Measurements from ENCODE around the gene ABTB1.

DNA sequence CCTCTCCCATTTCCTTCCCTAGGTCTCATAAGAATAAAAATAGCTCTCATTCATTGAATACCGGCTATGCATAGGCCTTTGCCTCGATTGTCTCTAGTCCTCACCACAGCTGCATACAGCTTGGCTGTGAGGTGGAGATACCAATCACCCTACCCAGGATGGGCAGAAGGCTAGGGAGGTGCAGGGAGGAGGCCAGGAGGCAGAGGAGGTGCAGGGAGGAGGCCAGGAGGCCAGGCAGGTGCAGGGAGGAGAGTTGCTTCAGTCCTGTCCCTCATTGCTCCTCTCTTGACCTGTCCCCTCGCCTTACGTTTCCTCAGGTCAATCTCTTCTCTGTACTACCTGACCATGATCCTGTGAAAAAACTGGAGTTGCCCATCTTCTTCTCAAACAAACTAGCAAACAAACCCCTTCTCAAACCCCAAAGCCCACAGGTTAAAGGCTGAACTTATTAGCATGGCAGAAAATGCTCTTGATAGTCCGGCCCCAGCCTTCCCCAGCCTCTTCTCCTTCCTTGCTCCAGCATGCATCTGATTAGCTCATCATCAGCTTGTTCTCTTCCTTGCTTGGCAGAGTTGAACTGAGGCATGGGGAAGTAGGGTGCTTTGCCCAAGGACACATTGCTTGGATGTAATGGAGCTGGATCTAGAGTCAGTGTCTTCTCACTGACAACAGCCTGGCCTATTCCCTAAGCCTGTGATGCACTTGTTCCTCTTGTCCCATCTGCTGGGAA, 27.9 kb upstream of the ABTB1 start:
- TF ChIP-seq, protein P1, sequence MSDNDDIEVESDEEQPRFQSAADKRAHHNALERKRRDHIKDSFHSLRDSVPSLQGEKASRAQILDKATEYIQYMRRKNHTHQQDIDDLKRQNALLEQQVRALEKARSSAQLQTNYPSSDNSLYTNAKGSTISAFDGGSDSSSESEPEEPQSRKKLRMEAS (IDR thresholded peaks at IDR 0.05) = no peak
- TF ChIP-seq YY1 (IDR thresholded peaks at IDR 0.05) (no peak), SP1 (IDR thresholded peaks at IDR 0.05) (no peak), ATF3 (IDR thresholded peaks at IDR 0.05) (no peak), FOXA1 (IDR thresholded peaks at IDR 0.05) (no peak), EGR1 (IDR thresholded peaks at IDR 0.05; ENCODE audit: low read depth in 2 of 2) (no peak), HNF4G (IDR thresholded peaks at IDR 0.05) (no peak), RXRA (IDR thresholded peaks at IDR 0.05) (no peak), REST (IDR thresholded peaks at IDR 0.05) (no peak), RAD21 (IDR thresholded peaks at IDR 0.05) (no peak)
- TF ChIP-seq, protein P2, sequence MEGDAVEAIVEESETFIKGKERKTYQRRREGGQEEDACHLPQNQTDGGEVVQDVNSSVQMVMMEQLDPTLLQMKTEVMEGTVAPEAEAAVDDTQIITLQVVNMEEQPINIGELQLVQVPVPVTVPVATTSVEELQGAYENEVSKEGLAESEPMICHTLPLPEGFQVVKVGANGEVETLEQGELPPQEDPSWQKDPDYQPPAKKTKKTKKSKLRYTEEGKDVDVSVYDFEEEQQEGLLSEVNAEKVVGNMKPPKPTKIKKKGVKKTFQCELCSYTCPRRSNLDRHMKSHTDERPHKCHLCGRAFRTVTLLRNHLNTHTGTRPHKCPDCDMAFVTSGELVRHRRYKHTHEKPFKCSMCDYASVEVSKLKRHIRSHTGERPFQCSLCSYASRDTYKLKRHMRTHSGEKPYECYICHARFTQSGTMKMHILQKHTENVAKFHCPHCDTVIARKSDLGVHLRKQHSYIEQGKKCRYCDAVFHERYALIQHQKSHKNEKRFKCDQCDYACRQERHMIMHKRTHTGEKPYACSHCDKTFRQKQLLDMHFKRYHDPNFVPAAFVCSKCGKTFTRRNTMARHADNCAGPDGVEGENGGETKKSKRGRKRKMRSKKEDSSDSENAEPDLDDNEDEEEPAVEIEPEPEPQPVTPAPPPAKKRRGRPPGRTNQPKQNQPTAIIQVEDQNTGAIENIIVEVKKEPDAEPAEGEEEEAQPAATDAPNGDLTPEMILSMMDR (IDR thresholded peaks at IDR 0.05; ENCODE audit: low read depth, low read length, missing input control) = no peak

Data from liver (tissue), 3 donors.